ENCODE data around the gene SPACDR.

The SPACDR gene

DNA sequence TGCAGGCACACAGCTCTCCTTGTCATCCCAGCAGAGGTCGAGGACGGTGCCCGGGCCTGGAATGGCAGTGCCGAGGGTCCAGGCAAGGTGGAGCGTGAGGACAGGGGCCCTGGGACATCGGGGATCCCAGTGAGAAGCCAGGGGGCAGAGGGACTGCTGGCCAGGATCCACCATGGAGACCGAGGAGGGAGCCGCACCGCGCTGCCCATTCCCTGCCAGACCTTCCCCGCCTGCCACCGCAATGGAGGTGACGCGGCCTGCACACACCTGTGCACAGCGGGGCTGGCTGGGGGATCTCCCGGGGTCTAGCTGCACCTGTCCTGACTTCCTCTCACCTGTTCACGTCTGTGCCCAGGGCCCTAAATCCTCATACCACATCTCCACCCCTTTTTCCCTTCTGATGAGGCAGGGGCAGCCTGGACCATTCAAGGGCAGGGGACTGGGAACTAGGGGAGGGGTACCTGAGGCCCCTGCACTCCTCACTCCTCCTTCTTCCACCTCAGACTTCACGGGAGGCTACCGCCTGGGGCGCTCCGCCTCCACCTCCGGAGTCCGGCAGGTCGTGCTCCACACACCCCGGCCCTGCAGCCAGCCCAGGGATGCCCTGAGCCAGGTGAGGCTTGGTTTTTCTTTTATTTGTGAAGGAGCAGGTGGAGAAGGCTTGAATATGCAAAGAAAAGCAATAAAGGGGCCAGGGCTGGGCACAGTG lies 26.6 kb upstream of the SPACDR start:
- Histone ChIP-seq H3K4me2 (ENCODE audit: low read length) (peak overlapping the region; percentile 49), H3K27me3 (ENCODE audit: low read depth, low read length) (peaks cover 7% of the 10 kb centered on the region; the same call in 1 of the 2 replicates), H3K4me1 (ENCODE audit: low read length) (peaks cover 26% of the 10 kb centered on the region), H4K20me1 (ENCODE audit: insufficient read depth, low read length) (no peaks in the 10 kb centered on the region), H3K36me3 (replicated peaks; ENCODE audit: low read depth, low read length) (no peaks in the 10 kb centered on the region), H3K9ac (ENCODE audit: low read length) (no peak overlapping the region), H2AFZ (ENCODE audit: low read depth, low read length) (no peak overlapping the region; the same call in 1 of the 2 replicates), H3K9me3 (ENCODE audit: insufficient read depth, low read length) (no peaks in the 10 kb centered on the region), H3K4me3 (ENCODE audit: low read length) (no peak overlapping the region), H3K27ac (ENCODE audit: low read length) (no peak overlapping the region), H3K79me2 (ENCODE audit: low read length) (no peaks in the 10 kb centered on the region)
- TF ChIP-seq EZH2phosphoT487 (IDR thresholded peaks at IDR 0.05; ENCODE audit: low read depth): no peak
- TF ChIP-seq, protein P1, sequence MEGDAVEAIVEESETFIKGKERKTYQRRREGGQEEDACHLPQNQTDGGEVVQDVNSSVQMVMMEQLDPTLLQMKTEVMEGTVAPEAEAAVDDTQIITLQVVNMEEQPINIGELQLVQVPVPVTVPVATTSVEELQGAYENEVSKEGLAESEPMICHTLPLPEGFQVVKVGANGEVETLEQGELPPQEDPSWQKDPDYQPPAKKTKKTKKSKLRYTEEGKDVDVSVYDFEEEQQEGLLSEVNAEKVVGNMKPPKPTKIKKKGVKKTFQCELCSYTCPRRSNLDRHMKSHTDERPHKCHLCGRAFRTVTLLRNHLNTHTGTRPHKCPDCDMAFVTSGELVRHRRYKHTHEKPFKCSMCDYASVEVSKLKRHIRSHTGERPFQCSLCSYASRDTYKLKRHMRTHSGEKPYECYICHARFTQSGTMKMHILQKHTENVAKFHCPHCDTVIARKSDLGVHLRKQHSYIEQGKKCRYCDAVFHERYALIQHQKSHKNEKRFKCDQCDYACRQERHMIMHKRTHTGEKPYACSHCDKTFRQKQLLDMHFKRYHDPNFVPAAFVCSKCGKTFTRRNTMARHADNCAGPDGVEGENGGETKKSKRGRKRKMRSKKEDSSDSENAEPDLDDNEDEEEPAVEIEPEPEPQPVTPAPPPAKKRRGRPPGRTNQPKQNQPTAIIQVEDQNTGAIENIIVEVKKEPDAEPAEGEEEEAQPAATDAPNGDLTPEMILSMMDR (IDR thresholded peaks at IDR 0.05; ENCODE audit: low read depth, low read length): no peak

DNA sequence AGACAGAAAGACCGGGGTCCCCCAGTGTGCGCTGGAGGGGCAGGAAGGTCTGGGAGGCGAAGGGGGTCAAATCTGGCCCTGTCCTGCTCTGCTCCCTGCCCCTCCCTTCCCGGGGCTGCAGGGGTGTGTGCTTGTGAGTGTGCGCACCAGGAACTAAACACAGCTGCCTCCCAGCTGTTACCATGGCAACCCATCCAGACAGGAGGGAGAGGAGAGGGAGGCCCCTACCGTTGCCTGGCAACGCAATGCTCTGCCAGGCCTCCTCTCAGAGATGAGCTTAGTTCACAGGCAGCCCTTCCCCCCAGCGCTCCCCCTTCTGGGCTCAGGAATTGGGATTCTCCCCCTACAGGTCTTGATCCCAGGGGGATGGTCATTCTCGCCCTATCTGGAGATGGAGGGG lies 25.8 kb upstream of the SPACDR start:
- TF ChIP-seq EZH2phosphoT487 (IDR thresholded peaks at IDR 0.05; ENCODE audit: low read depth): no peak
- TF ChIP-seq, protein P1 (IDR thresholded peaks at IDR 0.05; ENCODE audit: low read depth, low read length): no peak
- no peaks in the 10 kb centered on the region for H4K20me1 ChIP-seq (ENCODE audit: insufficient read depth, low read length)
- H3K4me2 ChIP-seq (ENCODE audit: low read length): peak overlapping the region; percentile 49
- H3K9me3 ChIP-seq (ENCODE audit: insufficient read depth, low read length): no peaks in the 10 kb centered on the region
- H3K4me1 ChIP-seq (ENCODE audit: low read length): peaks cover 26% of the 10 kb centered on the region
- H2AFZ ChIP-seq (ENCODE audit: low read depth, low read length): no peak overlapping the region
- H3K36me3 ChIP-seq (replicated peaks; ENCODE audit: low read depth, low read length): no peaks in the 10 kb centered on the region
- H3K79me2 ChIP-seq (ENCODE audit: low read length): no peaks in the 10 kb centered on the region
- no peak overlapping the region for H3K9ac ChIP-seq (ENCODE audit: low read length)
- H3K4me3 ChIP-seq (ENCODE audit: low read length): no peak overlapping the region
- peaks cover 6% of the 10 kb centered on the region; the same call in 1 of the 2 replicates for H3K27me3 ChIP-seq (ENCODE audit: low read depth, low read length)
- H3K27ac ChIP-seq (ENCODE audit: low read length): no peak overlapping the region

DNA sequence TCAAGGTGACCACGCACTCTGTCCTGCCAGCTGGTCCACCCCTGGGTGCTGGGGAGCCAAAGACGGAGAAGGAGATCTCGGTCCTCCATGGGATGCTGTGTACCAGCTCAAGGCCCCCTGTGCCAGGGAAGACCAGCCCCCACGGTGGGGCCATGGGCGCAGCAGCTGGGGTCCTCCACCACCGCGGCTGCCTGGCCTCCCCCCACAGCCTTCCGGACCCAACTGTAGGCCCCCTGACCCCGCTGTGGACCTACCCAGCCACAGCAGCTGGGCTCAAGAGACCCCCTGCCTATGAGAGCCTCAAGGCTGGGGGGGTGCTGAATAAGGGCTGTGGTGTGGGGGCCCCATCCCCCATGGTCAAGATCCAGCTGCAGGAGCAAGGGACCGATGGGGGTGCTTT lies 25.1 kb upstream of the SPACDR start:
- Histone ChIP-seq H4K20me1 (ENCODE audit: insufficient read depth, low read length) (no peaks in the 10 kb centered on the region), H3K27me3 (ENCODE audit: low read depth, low read length) (peaks cover 3% of the 10 kb centered on the region; the same call in 1 of the 2 replicates), H3K36me3 (replicated peaks; ENCODE audit: low read depth, low read length) (no peaks in the 10 kb centered on the region), H2AFZ (ENCODE audit: low read depth, low read length) (no peak overlapping the region), H3K4me1 (ENCODE audit: low read length) (peaks cover 26% of the 10 kb centered on the region), H3K9ac (ENCODE audit: low read length) (no peak overlapping the region), H3K79me2 (ENCODE audit: low read length) (no peaks in the 10 kb centered on the region), H3K27ac (ENCODE audit: low read length) (no peak overlapping the region), H3K9me3 (ENCODE audit: insufficient read depth, low read length) (no peaks in the 10 kb centered on the region), H3K4me3 (ENCODE audit: low read length) (no peak overlapping the region), H3K4me2 (ENCODE audit: low read length) (no peak overlapping the region)
- TF ChIP-seq, protein P1 (IDR thresholded peaks at IDR 0.05; ENCODE audit: low read depth, low read length): no peak
- TF ChIP-seq EZH2phosphoT487 (IDR thresholded peaks at IDR 0.05; ENCODE audit: low read depth): no peak

DNA sequence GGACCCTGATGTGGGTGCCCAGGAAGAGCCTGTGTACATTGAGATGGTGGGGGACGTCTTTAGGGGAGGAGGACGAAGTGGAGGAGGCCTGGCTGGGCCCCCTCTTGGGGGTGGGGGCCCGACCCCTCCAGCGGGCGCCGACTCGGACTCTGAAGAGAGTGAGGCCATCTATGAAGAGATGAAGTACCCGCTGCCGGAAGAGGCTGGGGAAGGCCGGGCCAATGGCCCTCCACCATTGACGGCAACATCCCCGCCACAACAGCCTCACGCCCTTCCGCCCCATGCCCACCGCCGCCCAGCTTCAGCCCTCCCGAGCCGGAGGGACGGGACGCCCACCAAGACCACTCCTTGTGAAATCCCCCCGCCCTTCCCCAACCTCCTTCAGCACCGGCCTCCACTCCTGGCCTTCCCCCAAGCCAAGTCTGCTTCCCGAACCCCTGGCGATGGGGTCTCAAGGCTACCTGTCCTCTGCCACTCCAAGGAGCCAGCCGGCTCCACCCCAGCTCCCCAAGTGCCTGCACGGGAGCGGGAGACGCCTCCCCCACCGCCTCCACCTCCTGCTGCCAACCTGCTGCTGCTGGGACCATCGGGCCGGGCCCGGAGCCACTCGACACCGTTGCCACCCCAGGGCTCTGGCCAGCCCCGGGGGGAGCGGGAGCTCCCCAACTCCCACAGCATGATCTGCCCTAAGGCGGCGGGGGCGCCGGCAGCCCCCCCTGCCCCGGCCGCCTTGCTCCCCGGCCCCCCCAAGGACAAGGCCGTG lies 24.5 kb upstream of the SPACDR start:
- Histone ChIP-seq H3K4me1 (ENCODE audit: low read length) (peaks cover 22% of the 10 kb centered on the region), H2AFZ (ENCODE audit: low read depth, low read length) (no peak overlapping the region), H3K9me3 (ENCODE audit: insufficient read depth, low read length) (no peaks in the 10 kb centered on the region), H4K20me1 (ENCODE audit: insufficient read depth, low read length) (no peaks in the 10 kb centered on the region), H3K4me2 (ENCODE audit: low read length) (no peak overlapping the region), H3K79me2 (ENCODE audit: low read length) (no peaks in the 10 kb centered on the region), H3K27me3 (ENCODE audit: low read depth, low read length) (no peaks in the 10 kb centered on the region; the same call in 1 of the 2 replicates), H3K36me3 (replicated peaks; ENCODE audit: low read depth, low read length) (no peaks in the 10 kb centered on the region), H3K4me3 (ENCODE audit: low read length) (no peak overlapping the region), H3K27ac (ENCODE audit: low read length) (no peak overlapping the region), H3K9ac (ENCODE audit: low read length) (no peak overlapping the region)
- no peak for TF ChIP-seq EZH2phosphoT487 (IDR thresholded peaks at IDR 0.05; ENCODE audit: low read depth)
- TF ChIP-seq, protein P1 (IDR thresholded peaks at IDR 0.05; ENCODE audit: low read depth, low read length): no peak

All from OCI-LY3 (cell line).